Stimulated activated CD8-positive, alpha-beta memory T cell treated with anti-CD3 and anti-CD28 coated beads, Interleukin-15, amount 100 ng/mL, for 1 hour (primary cell): Measurements from ENCODE around the gene BACH2.
"Not testable (repeated sequence)": the region's sequence is repeated elsewhere in the genome, so short reads cannot be mapped to it uniquely, and the experiment has no call there.

Source experiments
- DNase-seq: peaks from one replicate; pipeline ENCODE4 v3.0.0-alpha.2; 2020; ENCODE audit warnings: low read depth

BACH2 gene

GRCh38 chr6:90124874-90125510 lies 171.7 kb downstream of the BACH2 start:
- no peak for DNase-seq

- no peak for DNase-seq
These were observed 172.8 kb downstream of the BACH2 start for GRCh38 chr6:90123831-90124230.

- DNase-seq = no peak
These were observed 174.7 kb downstream of the BACH2 start for GRCh38 chr6:90121982-90122381.

DNA sequence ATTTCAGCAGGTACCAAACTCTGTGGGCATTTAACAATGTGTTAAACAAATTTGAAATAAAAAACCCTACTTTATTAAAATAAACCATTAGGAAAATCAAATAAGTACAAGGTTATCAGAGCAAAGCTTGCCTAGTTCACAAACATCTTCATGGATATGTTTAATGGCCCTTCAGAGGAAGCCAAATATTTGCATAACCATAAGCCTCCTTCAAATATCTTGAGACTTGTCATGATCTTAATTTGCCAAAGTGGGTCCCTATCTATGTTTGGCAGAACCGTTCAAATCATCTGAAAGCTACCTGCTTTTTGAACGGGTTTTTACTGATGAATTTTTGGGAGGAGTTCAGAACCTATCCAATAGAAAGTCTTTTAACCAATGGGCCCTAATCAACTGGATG lies 176.3 kb downstream of the BACH2 start:
- DNase-seq = no peak

DNA sequence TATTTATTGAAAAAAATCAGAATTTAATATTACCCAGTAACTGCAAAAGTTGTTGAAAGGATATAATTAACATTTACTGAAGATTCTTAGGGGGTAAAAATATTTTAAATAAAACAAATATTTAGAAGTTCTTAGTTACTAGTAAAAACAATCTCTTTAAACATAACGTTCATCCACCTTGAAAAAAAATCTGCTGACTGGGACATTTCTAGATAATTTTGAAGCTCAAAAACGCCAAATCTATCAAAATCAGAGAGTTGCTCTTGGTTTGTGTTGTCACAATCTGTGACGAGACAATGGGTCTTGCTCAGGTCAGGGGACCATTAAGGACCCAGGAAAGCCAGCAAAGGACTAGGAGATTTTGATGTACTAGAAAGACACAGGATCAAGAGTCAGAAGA lies 177.0 kb downstream of the BACH2 start:
- DNase-seq = no peak

DNA sequence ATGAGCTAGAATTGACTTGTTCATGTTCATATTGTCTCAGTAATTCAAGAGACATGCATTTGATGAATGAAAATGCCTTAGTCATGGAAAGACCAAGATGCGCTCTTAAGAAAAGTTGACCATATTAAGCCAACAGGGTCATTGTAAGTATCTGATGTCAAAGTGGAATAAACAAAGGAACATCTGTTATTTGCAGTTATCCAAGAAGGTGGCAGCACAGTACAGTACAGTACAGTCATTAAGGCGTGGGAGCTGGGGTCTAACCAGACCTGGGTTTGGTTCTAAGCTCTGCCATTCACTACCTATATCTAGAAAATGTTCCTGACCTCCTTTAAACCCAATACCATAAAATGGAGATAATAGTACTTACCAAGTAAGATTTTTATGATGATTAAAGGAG lies 178.1 kb downstream of the BACH2 start:
- no peak for DNase-seq

DNA sequence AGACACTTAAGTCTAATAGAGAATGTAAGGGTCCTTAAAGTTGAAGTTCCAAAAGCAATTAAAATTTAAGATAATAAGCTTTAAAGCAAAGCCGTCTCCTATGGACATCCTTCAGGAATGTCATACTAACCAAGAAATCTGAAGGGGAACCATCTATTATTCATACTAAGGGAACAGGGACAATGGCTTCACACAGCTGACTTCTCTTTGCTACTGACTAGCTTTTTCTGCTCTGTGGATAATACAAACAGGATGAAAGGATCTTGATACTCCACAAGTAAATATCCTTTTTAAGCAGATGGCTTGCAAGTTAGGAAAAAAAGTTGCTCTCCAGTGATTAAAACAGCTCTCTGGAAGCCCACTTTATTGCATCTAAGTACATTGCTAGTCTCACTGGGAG lies 178.6 kb downstream of the BACH2 start:
- DNase-seq = no peak

DNA sequence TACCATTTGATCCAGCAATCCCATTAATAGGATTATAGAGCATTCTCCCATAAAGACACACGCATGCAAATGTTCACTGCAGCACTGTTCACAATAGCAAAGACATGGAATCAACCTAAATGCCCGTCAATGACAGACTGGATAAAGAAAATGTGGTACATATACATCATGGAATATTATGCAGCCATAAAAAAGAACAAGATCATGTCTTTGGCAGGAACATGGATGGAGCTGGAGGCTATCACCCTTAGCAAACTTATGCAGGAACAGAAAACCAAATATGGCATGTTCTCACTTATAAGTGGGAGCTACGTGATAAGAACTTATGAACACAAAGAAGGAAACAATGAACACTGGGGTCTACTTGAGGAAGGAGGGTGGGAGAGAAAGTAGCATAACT lies 180.5 kb downstream of the BACH2 start:
- DNase-seq = not testable (repeated sequence)

DNA sequence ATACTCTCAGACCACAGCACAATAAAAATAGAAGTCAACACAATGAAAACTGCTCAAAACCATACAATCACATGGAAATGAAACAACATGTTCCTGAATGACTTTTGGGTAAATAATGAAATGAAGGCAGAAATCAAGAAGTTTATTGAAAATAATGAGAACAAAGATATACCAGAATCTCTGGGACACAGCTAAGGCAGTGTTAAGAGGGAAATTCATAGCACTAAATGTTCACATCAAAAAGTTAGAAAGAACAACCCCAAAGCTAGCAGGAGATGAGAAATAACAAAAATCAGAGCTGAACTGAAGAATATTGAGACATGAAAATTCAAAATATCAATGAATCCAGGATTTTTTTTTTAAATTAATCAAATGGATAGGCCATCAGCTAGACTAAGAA lies 183.3 kb downstream of the BACH2 start:
- no peak for DNase-seq

GRCh38 chr6:90111387-90111786 lies 185.3 kb downstream of the BACH2 start:
- no peak for DNase-seq

GRCh38 chr6:90110971-90111370 lies 185.7 kb downstream of the BACH2 start:
- peak; percentile 35 for DNase-seq

DNA sequence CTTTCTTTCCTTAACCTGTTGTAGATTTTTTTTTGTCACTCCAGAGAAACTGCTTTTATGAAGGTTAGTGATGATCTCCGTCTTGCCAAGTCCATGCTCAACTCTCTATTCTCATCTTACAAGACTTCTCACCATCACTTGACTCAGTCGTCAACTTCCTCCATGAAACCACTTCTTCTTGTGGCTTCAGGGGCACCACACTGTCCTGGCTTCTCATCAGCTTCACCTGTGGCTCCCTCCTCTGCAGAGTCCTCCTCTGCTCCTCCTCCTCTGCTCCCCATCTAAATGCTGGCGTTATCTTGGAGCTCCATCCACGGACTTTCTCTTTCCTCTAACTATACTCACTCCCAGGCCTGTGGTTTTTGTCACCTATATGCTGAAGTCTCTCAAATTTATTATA lies 187.5 kb downstream of the BACH2 start:
- DNase-seq = no peak

DNA sequence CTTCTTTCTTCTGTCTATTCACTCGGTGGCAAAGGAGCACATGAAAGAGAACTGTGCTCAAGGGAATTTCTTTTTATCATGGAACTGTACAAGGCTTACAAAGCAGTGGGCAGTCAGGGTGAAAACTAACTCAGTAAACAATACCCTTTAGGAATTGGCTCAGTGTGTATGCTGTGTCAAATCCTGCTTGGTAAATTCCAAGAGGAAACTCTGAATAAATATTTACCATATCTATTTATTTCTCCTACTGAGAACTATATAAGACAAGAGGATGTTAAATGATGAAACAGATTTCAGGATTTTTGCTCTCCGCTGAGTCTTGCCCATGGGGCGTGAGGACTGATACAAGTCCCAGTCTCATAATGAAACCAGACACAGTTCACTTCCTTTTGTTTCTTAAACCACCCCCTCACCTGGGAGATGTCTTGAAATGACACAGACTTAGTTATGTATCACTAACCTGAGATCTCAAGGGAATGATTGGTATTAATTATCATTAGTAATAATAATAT lies 188.8 kb downstream of the BACH2 start:
- DNase-seq = no peak

DNA sequence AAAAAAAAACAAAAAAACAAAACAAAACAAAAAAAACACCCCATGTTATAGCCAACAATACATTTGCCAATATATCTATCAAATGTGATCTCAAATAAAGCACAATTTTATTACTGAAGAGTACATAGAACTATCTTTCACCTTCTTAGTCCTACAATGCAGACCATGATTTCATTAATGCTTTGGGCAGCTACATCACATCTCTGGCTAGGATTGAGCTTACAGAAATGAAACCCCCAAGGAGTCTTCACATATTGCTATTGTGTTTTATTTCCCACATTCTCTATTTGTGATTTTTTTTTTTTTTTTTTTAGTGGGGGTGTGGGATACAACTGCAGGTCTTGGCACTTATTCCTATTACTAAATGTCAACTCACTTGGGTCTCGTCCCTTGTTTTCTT lies 189.3 kb downstream of the BACH2 start:
- DNase-seq = no peak

DNA sequence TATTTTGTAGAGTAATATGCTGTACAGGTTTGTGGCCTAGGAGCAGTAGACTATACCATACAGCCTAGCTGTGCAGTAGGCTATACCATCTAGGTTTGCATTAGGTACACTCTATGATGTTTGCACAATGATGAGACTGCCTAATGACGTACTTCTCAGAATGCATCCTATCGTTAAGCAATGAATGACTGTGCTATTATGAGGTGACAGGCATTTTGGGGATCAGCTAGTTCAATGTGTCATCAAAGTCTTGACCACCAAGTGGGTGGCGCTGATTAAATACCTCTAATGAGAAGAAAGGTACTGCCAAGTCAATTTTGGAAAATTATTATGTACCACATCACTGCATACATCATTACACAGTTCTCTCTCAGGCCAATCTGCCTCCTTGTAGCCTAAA lies 190.2 kb downstream of the BACH2 start:
- no peak for DNase-seq

DNA sequence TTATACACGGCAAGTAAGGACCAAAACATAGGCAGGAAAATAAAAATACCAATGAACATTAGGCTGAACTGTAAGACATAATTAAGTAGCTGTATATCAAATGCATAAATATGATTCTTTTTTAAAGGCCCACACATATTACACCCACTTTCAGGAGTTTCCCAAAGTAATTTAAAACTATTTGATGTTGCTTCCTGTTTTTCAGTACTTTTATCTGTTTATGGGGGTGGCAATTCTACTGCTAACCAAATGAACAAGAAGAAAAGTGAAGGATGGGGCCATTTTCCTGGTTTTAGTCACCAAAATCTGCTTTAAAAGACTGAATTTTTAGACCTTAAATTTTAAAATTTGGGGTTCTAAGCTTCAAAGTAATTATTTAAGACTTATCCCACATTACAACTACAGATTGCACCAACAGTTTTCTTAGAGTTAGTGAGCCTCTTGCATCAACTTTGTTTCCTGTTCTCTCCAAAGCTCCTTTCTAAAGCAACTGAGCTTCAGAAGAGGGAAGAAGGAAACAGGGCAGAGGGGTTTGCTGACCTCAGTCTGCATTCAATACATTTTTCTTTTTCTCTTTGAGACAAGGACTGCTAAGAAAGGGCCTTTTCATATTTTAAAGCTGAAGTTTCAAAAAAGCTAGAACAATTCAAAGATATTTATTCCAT lies 191.0 kb downstream of the BACH2 start:
- no peak for DNase-seq

GRCh38 chr6:90103056-90103800 lies 193.4 kb downstream of the BACH2 start:
- no peak for DNase-seq

DNA sequence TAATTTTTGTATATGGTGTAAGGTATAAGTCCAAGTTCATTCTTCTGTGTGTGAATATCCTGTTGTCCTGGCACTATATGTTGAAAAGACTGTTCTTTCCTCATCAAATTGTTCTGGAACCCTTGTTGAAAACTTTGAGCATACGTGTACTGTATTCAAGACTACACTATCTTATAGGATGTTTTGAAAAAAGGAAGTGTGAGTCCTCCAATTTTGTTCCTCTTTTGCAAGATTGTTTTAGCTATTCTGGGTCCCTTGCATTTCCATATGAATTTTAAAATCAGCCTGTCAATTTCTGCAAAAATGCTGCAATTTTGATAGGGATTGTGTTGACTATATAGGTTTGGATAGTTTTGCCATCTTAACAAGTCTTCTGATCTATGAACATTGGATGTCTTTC lies 195.2 kb downstream of the BACH2 start:
- DNase-seq = no peak

- DNase-seq = no peak
These were observed 196.5 kb downstream of the BACH2 start for GRCh38 chr6:90100059-90100665.

DNA sequence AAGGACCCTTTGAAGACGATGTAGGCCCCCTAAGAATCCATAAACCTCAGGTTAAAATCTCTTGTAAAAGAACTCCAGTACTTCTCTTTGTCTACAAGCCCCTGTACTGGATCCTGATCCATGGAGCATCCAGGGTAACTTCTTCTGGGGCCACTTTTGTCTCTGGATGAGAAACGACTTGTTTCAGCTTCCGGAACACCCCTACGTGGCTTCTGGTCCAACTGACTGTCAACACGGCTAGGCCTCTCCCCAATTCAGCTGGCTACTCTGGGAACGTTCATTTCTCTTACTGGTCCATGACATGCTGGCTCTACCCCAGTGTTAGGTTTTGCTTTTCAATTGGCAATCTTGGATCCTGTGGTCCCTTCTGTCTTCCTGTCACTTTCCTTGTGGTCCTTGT lies 198.0 kb downstream of the BACH2 start:
- DNase-seq = no peak

- DNase-seq = no peak
These were observed 198.6 kb downstream of the BACH2 start for GRCh38 chr6:90098001-90098531.

DNA sequence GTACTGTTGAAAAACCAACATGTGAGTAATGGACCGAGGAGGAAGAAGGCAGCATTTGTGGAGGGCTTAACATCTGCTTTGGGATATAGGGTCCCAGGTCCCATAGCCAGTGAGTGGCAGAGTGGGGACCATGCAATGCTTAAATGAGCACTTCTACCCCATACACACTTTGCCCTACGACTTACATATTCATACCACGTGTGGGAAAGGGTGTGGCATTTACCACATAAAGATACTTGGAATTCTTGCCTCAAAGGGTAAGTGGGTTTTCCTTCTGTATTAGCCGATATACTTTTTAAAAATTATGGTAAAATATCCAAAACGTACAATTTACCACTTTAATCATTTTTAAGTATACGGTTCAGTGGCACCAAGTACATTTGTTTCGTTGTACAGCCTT lies 199.3 kb downstream of the BACH2 start:
- no peak for DNase-seq

- no peak for DNase-seq
These were observed 199.8 kb downstream of the BACH2 start for GRCh38 chr6:90096818-90097217.
